Tibial nerve (tissue), 3 donors: ENCODE results near the gene UMPS.
A peak's percentile ranks its signal among the peaks of the same experiment; 100 is the strongest.

Source experiments
- POLR2A ChIP-seq, 2 donors: fragments of 450-650 bp; IDR thresholded peaks; one replicate each; pipeline ENCODE4 v1.6.1; 2017; ENCODE audit warnings: antibody characterized with exemption in 2 of 2, mild to moderate bottlenecking in 2 of 2, moderate library complexity in 2 of 2
- TF ChIP-seq, protein P1 (sequence below), 5 experiments: fragments of 200-600 bp in 3 of 5; fragments of 450-650 bp in 2 of 5; sonication (generic) in 3 of 5; IDR thresholded peaks; one replicate each; pipeline ENCODE4 v1.5.1; 2016 to 2019; ENCODE audit warnings: antibody characterized with exemption in 5 of 5, mild to moderate bottlenecking in 3 of 5, moderate library complexity in 2 of 5

DNA sequence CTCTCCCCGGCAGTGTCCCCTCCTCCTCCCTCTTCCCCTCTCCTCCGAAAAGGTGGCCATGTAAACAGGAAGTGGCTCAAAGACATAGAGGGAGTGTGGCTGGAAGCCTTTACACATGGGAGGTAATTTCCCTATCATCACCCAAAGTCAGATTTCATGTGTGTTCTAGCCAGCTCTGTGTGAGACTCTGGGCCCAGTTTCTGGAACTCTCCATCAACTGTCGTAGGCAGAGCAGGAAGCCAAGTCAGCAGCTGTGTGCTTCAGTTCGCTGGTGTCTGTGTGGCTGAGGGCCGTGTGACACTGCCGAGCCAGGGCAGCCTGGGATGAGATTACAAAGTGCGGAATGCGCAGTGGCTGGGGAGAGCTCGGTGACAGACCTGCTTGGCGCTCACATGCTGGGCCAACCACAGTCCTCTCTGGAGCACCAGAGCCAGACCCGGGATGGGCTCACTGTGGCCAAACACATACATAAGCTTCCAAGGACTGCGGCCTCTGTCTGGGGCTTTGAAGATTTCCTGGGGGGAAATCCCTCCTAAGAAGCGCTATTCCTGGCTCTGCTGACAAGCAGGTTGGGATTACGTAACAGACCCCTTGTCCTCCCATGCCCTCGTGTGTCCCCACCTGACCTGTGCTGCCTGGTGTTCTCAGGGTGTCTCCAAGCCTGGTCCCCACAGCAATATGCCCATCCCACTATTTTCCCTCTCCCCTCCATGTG is 50.7 kb downstream of the UMPS start:
- TF ChIP-seq, protein P1, sequence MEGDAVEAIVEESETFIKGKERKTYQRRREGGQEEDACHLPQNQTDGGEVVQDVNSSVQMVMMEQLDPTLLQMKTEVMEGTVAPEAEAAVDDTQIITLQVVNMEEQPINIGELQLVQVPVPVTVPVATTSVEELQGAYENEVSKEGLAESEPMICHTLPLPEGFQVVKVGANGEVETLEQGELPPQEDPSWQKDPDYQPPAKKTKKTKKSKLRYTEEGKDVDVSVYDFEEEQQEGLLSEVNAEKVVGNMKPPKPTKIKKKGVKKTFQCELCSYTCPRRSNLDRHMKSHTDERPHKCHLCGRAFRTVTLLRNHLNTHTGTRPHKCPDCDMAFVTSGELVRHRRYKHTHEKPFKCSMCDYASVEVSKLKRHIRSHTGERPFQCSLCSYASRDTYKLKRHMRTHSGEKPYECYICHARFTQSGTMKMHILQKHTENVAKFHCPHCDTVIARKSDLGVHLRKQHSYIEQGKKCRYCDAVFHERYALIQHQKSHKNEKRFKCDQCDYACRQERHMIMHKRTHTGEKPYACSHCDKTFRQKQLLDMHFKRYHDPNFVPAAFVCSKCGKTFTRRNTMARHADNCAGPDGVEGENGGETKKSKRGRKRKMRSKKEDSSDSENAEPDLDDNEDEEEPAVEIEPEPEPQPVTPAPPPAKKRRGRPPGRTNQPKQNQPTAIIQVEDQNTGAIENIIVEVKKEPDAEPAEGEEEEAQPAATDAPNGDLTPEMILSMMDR (IDR thresholded peaks at IDR 0.05) = no peak
- peak in 1 of 2 donors; percentile 11 for TF ChIP-seq POLR2A (IDR thresholded peaks at IDR 0.05)
